ENCODE results near the gene PRAMEF1.
"Not testable (repeated sequence)": the region's sequence is repeated elsewhere in the genome, so short reads cannot be mapped to it uniquely, and the experiment has no call there.

The PRAMEF1 gene

GRCh38 chr1:12776801-12777557, 14.2 kb upstream of the PRAMEF1 start:
- no peak for DNase-seq

GRCh38 chr1:12778061-12778460, 13.1 kb upstream of the PRAMEF1 start:
- no peak for DNase-seq

GRCh38 chr1:12778907-12779306, 12.3 kb upstream of the PRAMEF1 start:
- DNase-seq, result no peak

GRCh38 chr1:12781488-12781887, 9.7 kb upstream of the PRAMEF1 start:
- not testable (repeated sequence) for DNase-seq

GRCh38 chr1:12783783-12784182, 7.4 kb upstream of the PRAMEF1 start:
- DNase-seq, result not testable (repeated sequence)

- DNase-seq, result peak; percentile 12
Observed at GRCh38 chr1:12784729-12785128, 6.5 kb upstream of the PRAMEF1 start.

GRCh38 chr1:12798911-12799310, 7.7 kb downstream of the PRAMEF1 start:
- DNase-seq, result no peak

- no peak for DNase-seq
Observed at GRCh38 chr1:12799730-12800129, 8.5 kb downstream of the PRAMEF1 start.

GRCh38 chr1:12809933-12810332, 18.7 kb downstream of the PRAMEF1 start:
- DNase-seq, result no peak

GRCh38 chr1:12810691-12811408, 19.7 kb downstream of the PRAMEF1 start:
- DNase-seq, result peak; percentile 91

- DNase-seq, result peak; percentile 71
Observed at GRCh38 chr1:12811409-12811784, 20.2 kb downstream of the PRAMEF1 start.

GRCh38 chr1:12819061-12819460, 27.9 kb downstream of the PRAMEF1 start:
- DNase-seq, result not testable (repeated sequence)

GRCh38 chr1:12831310-12831709, 40.1 kb downstream of the PRAMEF1 start, which contains the start of gene PRAMEF11:
PRAMEF11 (minus strand) TSS chr1:12831410; CDS start chr1:12828789, 2,621 bp downstream.
- not testable (repeated sequence) for DNase-seq

GRCh38 chr1:12833251-12833650, 42.1 kb downstream of the PRAMEF1 start:
- DNase-seq, result not testable (repeated sequence)

Measured in NCI-H226 (cell line).